Activated CD8-positive, alpha-beta T cell treated with anti-CD3 and anti-CD28 coated beads for 36 hours (primary cell): ENCODE results near the gene GFOD2. TPM values are rescaled to one million over a fixed set of nuclear protein-coding genes. Genes with fewer than 3 reads are reported as not detected.

Experiments used
- ATAC-seq: fragments of 200-7000 bp; cut with Tn5 transposase; one replicate; pipeline ENCODE4 v1.10.0; 2021; ENCODE audit warnings: mild to moderate bottlenecking, moderate library complexity
- CTCF ChIA-PET: fragments of 350-600 bp; sonication (Branson Sonifier 250); formaldehyde crosslinking; loops from one replicate; lab custom pipeline; 2021; ENCODE audit warnings: antibody characterized with exemption; lab: Charles Lee
- POLR2A ChIA-PET: fragments of 350-600 bp; sonication (Branson Sonifier 250); formaldehyde crosslinking; loops from one replicate; lab custom pipeline; 2021; ENCODE audit warnings: antibody characterized with exemption; lab: Charles Lee
- DNase-seq: peaks from one replicate; pipeline ENCODE4 v3.0.0-alpha.2; 2020
- H3K27ac Mint-ChIP-seq: one replicate; pipeline ENCODE4 v1.8.0; 2021; ENCODE audit warnings: mild to moderate bottlenecking, mixed read lengths
- H3K27me3 Mint-ChIP-seq: one replicate; pipeline ENCODE4 v1.8.0; 2021; ENCODE audit warnings: mixed read lengths
- H3K36me3 Mint-ChIP-seq: one replicate; pipeline ENCODE4 v1.8.0; 2021; ENCODE audit warnings: low read depth, mixed read lengths
- H3K4me1 Mint-ChIP-seq: one replicate; pipeline ENCODE4 v1.8.0; 2021; ENCODE audit warnings: low read depth, mixed read lengths
- H3K4me3 Mint-ChIP-seq: one replicate; pipeline ENCODE4 v1.8.0; 2021; ENCODE audit warnings: mild to moderate bottlenecking, moderate library complexity, mixed read lengths
- H3K9me3 Mint-ChIP-seq: one replicate; pipeline ENCODE4 v1.8.0; 2021; ENCODE audit warnings: mixed read lengths
- intact Hi-C: fragments of 100-400 bp; cut with micrococcal nuclease; formaldehyde crosslinking; loops from one replicate; pipeline ENCODE4 v1.10.0; 2022
- total RNA-seq, 2 experiments: library from RNA; stranded (reverse); gene quantifications; one replicate each; pipeline ENCODE4 v1.2.3, GENCODE V29; 2021
- TF ChIP-seq, protein P1 (sequence below): fragments of 200-600 bp; IDR thresholded peaks from one replicate; pipeline ENCODE4 v1.8.0; 2022; ENCODE audit warnings: antibody characterized with exemption, mild to moderate bottlenecking

Gene GFOD2
- total RNA-seq, 2 experiments from 2014 or later, result 11.6 to 14.1 TPM

DNA sequence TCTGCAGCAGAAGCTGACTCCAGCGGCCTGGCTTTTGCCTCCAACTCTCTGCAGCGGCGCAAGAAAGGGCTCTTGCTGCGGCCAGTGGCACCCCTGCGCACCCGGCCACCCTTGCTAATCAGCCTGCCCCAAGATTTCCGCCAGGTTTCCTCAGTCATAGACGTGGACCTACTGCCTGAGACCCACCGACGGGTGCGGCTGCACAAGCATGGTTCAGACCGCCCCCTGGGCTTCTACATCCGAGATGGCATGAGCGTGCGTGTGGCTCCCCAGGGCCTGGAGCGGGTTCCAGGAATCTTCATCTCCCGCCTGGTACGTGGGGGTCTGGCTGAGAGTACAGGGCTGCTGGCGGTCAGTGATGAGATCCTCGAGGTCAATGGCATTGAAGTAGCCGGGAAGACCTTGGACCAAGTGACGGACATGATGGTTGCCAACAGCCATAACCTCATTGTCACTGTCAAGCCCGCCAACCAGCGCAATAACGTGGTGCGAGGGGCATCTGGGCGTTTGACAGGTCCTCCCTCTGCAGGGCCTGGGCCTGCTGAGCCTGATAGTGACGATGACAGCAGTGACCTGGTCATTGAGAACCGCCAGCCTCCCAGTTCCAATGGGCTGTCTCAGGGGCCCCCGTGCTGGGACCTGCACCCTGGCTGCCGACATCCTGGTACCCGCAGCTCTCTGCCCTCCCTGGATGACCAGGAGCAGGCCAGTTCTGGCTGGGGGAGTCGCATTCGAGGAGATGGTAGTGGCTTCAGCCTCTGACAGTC is 57.0 kb downstream of the GFOD2 start:
- peak overlapping the region; percentile 87 for H3K4me3 Mint-ChIP-seq
- intact Hi-C loops, result loop anchor here (10.0 kb wide), 1 partner anchor 273 kb away; the partner anchor contains the start of genes CTRL and PSMB10
- ChIA-PET POLR2A (interaction anchor here (1.1 to 5.2 kb wide), 5 partner anchors 13 to 141 kb away, joined by 3 to 100 read pairs (median 5); partner anchors contain the start of gene CARMIL2), CTCF (interaction anchor here (0.9 to 14.7 kb wide), 11 partner anchors 10 to 154 kb away, joined by 3 to 154 read pairs (median 5); partner anchors contain the start of genes CARMIL2 and CTCF)
- DNase-seq, result no peak
- TF ChIP-seq, protein P1, sequence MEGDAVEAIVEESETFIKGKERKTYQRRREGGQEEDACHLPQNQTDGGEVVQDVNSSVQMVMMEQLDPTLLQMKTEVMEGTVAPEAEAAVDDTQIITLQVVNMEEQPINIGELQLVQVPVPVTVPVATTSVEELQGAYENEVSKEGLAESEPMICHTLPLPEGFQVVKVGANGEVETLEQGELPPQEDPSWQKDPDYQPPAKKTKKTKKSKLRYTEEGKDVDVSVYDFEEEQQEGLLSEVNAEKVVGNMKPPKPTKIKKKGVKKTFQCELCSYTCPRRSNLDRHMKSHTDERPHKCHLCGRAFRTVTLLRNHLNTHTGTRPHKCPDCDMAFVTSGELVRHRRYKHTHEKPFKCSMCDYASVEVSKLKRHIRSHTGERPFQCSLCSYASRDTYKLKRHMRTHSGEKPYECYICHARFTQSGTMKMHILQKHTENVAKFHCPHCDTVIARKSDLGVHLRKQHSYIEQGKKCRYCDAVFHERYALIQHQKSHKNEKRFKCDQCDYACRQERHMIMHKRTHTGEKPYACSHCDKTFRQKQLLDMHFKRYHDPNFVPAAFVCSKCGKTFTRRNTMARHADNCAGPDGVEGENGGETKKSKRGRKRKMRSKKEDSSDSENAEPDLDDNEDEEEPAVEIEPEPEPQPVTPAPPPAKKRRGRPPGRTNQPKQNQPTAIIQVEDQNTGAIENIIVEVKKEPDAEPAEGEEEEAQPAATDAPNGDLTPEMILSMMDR, result no peak
- peaks cover 5% of the 10 kb centered on the region for H3K36me3 Mint-ChIP-seq
- H3K27me3 Mint-ChIP-seq, result no peaks in the 10 kb centered on the region
- no peak overlapping the region for H3K27ac Mint-ChIP-seq
- no peak for ATAC-seq
- H3K9me3 Mint-ChIP-seq, result no peaks in the 10 kb centered on the region
- H3K4me1 Mint-ChIP-seq, result peaks cover 23% of the 10 kb centered on the region

DNA sequence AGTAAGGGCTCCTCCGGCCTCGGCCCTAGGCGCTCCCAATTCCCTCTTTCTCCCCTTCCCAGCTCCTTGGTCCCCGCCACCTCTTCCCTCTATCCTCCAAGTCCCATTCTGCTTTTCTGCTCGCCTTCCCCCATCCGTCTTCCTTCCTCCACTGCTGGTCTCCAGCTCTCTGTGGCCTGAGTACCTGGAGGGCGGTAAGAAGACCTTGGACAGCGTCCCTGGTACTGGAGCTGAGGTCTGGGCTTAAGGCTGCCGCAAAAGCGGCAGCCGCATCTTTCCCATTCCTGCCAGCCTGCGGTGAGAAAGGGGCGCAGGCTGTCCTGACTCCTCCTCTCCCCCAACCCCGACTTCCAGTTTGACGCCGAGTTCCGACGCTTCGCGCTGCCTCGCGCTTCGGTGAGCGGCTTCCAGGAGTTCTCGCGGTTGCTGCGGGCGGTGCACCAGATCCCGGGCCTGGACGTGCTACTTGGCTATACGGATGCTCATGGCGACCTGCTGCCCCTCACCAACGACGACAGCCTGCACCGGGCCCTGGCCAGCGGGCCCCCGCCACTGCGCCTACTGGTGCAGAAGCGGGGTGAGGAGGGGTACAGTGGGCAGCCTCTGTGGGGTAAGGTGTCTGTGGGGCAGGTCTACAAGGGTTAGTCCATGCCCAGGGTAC is 57.9 kb downstream of the GFOD2 start:
- TF ChIP-seq, protein P1, result no peak
- POLR2A ChIA-PET, result interaction anchor here (0.8 to 5.2 kb wide), 3 partner anchors 13 to 140 kb away, joined by 3 to 100 read pairs (median 5); partner anchors contain the start of genes CARMIL2 and CTCF
- Mint-ChIP-seq H3K27ac (peak overlapping the region; percentile 82), H3K4me1 (peaks cover 22% of the 10 kb centered on the region), H3K9me3 (no peaks in the 10 kb centered on the region), H3K36me3 (peaks cover 6% of the 10 kb centered on the region), H3K27me3 (no peaks in the 10 kb centered on the region), H3K4me3 (peak overlapping the region; percentile 87)
- peak; percentile 43 for DNase-seq
- ATAC-seq, result no peak
- intact Hi-C loops, result loop anchor here (10.0 kb wide), 1 partner anchor 274 kb away; the partner anchor contains the start of genes CTRL and PSMB10
- CTCF ChIA-PET, result interaction anchor here (1.4 to 14.7 kb wide), 6 partner anchors 12 to 147 kb away, joined by 5 to 154 read pairs (median 12); partner anchors contain the start of genes CARMIL2 and CTCF

DNA sequence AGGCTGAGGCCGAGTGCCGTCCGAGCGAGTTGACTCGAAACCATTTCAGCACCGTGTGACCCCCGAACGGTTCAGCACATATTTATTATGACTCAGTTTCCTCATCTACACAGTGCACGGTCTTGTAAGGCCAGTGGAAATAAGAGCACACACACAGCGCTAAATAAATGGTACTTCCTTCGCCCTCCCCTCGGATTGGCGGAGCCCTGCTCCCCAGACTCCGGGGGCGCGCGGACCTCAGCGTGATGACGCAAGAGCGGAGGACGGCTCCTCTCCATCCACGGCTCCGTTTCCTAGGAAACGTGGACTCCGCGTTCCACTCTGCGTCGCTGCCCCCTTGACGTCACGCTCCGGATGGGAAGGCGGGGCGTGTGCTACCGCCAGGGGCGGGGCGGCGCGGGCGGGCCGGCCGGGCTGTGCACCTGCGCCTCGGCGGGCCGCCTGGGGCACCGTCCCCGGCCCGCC is 58.5 kb downstream of the GFOD2 start, which contains the start of gene PARD6A:
Gene PARD6A, plus strand, starts transcription at position 397 of the 465 bp plus-strand sequence. CDS start 79 bp downstream, outside the sequence.
- intact Hi-C loops, result loop anchor here (10.0 kb wide), 1 partner anchor 274 kb away; the partner anchor contains the start of genes CTRL and PSMB10
- H3K4me1 Mint-ChIP-seq, result peaks cover 18% of the 10 kb centered on the region
- ChIA-PET CTCF (interaction anchor here (0.6 to 14.7 kb wide), 8 partner anchors 12 to 180 kb away, joined by 3 to 154 read pairs (median 8); partner anchors contain the start of genes ATP6V0D1, CARMIL2 and CTCF), POLR2A (interaction anchor here (1.2 to 5.2 kb wide), 5 partner anchors 12 to 179 kb away, joined by 3 to 100 read pairs (median 6); partner anchors contain the start of genes ATP6V0D1, CARMIL2 and CTCF)
- peak; percentile 82 for ATAC-seq
- H3K27me3 Mint-ChIP-seq, result no peaks in the 10 kb centered on the region
- H3K36me3 Mint-ChIP-seq, result peaks cover 9% of the 10 kb centered on the region
- H3K9me3 Mint-ChIP-seq, result no peaks in the 10 kb centered on the region
- peak; percentile 98 for DNase-seq
- H3K4me3 Mint-ChIP-seq, result peak within 1 kb of the TSS; percentile 90
- H3K27ac Mint-ChIP-seq, result peak within 1 kb of the TSS; percentile 92
- TF ChIP-seq, protein P1, result no peak

DNA sequence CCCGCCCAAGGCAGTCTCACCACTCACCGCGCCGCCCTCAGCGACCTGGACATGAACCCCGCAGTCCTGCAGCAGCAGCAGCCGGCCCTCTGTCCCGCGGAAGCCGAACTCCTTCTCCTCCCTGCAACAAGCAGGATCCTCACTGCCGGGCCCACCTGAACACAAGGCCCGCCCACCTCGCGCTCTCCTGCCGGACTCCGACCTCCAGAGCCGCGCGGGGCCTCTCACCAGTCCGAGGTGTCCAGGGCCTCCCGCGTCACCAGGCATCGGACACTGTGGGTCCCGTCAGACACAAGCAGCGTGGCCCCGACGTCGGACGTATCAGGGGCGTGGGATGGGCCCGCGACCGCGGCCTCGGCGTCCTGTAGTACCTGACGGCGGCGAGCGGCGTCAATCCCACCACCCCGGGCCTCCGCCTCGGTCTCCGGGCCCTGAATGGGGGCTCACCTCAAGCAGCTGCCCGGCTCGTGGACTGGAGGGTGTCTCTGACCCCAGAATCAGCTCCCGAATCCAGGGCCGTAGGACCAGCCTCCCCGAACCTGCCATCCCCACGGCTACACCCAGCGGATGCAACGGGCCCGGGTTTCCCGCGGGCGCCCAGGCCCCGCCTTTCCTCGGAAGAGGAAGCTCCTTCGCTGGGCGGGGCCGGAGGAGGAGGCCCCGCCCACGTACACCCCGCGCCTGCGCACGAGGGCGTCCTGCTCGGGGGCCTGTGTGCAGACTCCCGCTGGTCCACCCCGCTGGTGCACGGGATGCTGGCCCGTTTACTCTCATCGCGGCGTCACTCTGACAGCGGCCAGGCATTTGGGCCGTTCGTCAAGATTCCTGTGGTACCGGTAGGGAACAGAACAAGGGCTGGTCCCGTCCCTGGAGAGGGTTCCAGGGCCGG is 59.2 kb downstream of the GFOD2 start, which contains the start of gene ACD:
Gene ACD, minus strand, starts transcription at position 586 of the 889 bp plus-strand sequence. Its CDS starts 40 bp downstream, at position 546.
- peak; percentile 92 for DNase-seq
- Mint-ChIP-seq H3K4me1 (peaks cover 15% of the 10 kb centered on the region), H3K36me3 (peaks cover 13% of the 10 kb centered on the region), H3K27me3 (no peaks in the 10 kb centered on the region), H3K9me3 (no peaks in the 10 kb centered on the region), H3K4me3 (peak within 1 kb of the TSS; percentile 90), H3K27ac (peak within 1 kb of the TSS; percentile 92)
- ATAC-seq, result peak; percentile 77
- TF ChIP-seq, protein P1, result no peak
- ChIA-PET CTCF (interaction anchor here (0.6 to 14.7 kb wide), 10 partner anchors 8 to 179 kb away, joined by 3 to 154 read pairs (median 8); partner anchors contain the start of genes ATP6V0D1, CARMIL2 and CTCF), POLR2A (interaction anchor here (1.2 to 5.2 kb wide), 5 partner anchors 12 to 178 kb away, joined by 3 to 100 read pairs (median 6); partner anchors contain the start of genes ATP6V0D1, CARMIL2 and CTCF)
- intact Hi-C loops, result loop anchor here (10.0 kb wide), 1 partner anchor 275 kb away; the partner anchor contains the start of genes CTRL and PSMB10
